A673 (cell line): ENCODE measurements around the gene USE1.

Experiments
- CTCF ChIP-seq: fragments of 300-800, 200-600 bp; sonication (generic); conservative IDR thresholded peaks from 2 replicates; pipeline ENCODE4 v1.5.1; 2017; ENCODE audit warnings: low read depth, mild to moderate bottlenecking, antibody characterized with exemption, low read length, moderate library complexity, mixed read lengths
- EZH2 ChIP-seq: fragments of 200-600 bp; sonication (generic); IDR thresholded peaks from 2 replicates; pipeline ENCODE4 v1.6.1; 2017; ENCODE audit warnings: borderline replicate concordance, low read depth, mild to moderate bottlenecking, mixed read lengths, antibody characterized with exemption, low read length; ENCODE audit not compliant: poor library complexity, severe bottlenecking

- no peak for TF ChIP-seq CTCF
- TF ChIP-seq EZH2 = no peak
These were observed 49.5 kb downstream of the USE1 start, which contains the start of gene USHBP1 for GRCh38 chr19:17264641-17264979.
